ENCODE measurements around the gene GCHFR. TPM values are rescaled to one million over a fixed set of nuclear protein-coding genes. Genes with fewer than 3 reads are reported as not detected.

GCHFR gene
- total RNA-seq (10 to 100 TPM; 19.5 to 21.5 TPM), polyA plus RNA-seq (114 TPM)

- CTCF ChIA-PET, result interaction anchor here (0.8 to 9.7 kb wide), 7 partner anchors 10 to 28 kb away, joined by 3 to 45 read pairs (median 5); no protein-coding TSS in a partner anchor
- Mint-ChIP-seq H3K27me3 (no peaks in the 10 kb centered on the region), H3K27ac (peak within 1 kb of the TSS; percentile 80 to 98 (median 96)), H3K4me1 (peaks cover 21 to 43% (median 28%) of the 10 kb centered on the region in 3 donors), H3K36me3 (peaks cover 0 to 22% (median 0%) of the 10 kb centered on the region in 3 donors), H3K4me3 (peak within 1 kb of the TSS; percentile 86 to 95 (median 90)), H3K9me3 (no peaks in the 10 kb centered on the region)
- H3K9me3 ChIP-seq (ENCODE audit: low read length), result no peaks in the 10 kb centered on the region
- peak; percentile 61 to 80 (median 66) for DNase-seq
- H3K4me1 ChIP-seq (ENCODE audit: insufficient read depth, low read length), result peaks cover 31% of the 10 kb centered on the region
- H3K36me3 ChIP-seq (ENCODE audit: insufficient read depth, low read length), result no peaks in the 10 kb centered on the region
- H3K27me3 ChIP-seq (ENCODE audit: insufficient read depth, low read length, poor library complexity, severe bottlenecking), result no peaks in the 10 kb centered on the region
- POLR2A ChIA-PET, result interaction anchor here (0.8 to 2.0 kb wide), 4 partner anchors 20 to 69 kb away, joined by 3 to 9 read pairs (median 4); partner anchors contain the start of gene RAD51
- peak within 1 kb of the TSS; percentile 66 for H3K27ac ChIP-seq (ENCODE audit: low read depth, low read length)
- H3K4me3 ChIP-seq (ENCODE audit: low read length), result peak within 1 kb of the TSS; percentile 74
Observed at GRCh38 chr15:40763801-40764628, at the start of gene GCHFR. TSS of gene GCHFR (plus strand) at chr15:40764068. CDS start at chr15:40764181, 113 bp downstream.

DNA sequence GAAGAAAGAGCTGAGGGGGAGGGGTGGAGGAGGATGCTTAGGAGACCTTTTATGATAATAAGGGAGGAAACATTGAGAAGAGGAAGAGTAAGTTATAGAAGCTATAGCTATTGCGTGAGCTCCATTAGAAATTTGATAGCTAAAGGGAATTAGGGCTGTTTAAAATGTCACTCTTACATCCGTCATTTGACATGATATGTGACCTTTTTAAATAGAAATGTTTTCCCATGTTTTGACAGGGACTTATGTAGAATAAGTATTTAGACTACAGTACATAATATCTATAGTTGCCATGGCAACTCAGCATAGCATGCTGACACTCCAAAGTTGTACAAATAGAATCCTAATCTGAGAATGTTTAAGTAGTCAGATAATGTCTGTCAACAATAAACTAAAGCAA, 49.7 kb upstream of the GCHFR start:
- no peaks in the 10 kb centered on the region for H3K27me3 ChIP-seq (ENCODE audit: insufficient read depth, low read length, poor library complexity, severe bottlenecking)
- H3K4me3 ChIP-seq (ENCODE audit: low read length), result no peak overlapping the region
- DNase-seq, result no peak
- no peaks in the 10 kb centered on the region for H3K9me3 ChIP-seq (ENCODE audit: low read length)
- H3K36me3 ChIP-seq (ENCODE audit: insufficient read depth, low read length), result no peaks in the 10 kb centered on the region
- POLR2A ChIA-PET, result no interaction called here
- H3K4me1 ChIP-seq (ENCODE audit: insufficient read depth, low read length), result no peaks in the 10 kb centered on the region
- H3K4me1 Mint-ChIP-seq, result no peaks in the 10 kb centered on the region
- H3K27ac ChIP-seq (ENCODE audit: low read depth, low read length), result no peak overlapping the region
- CTCF ChIA-PET, result interaction anchor here (1.8 kb wide), 1 partner anchor 17 kb away, joined by 3 read pairs; no protein-coding TSS in a partner anchor
- H3K9me3 Mint-ChIP-seq, result no peaks in the 10 kb centered on the region
- H3K27ac Mint-ChIP-seq, result no peak overlapping the region
- H3K27me3 Mint-ChIP-seq, result no peaks in the 10 kb centered on the region
- no peak overlapping the region for H3K4me3 Mint-ChIP-seq
- H3K36me3 Mint-ChIP-seq, result peaks cover 0 to 4% (median 0%) of the 10 kb centered on the region in 3 donors

GRCh38 chr15:40716165-40716564, 47.7 kb upstream of the GCHFR start:
- no peak for DNase-seq
- Histone ChIP-seq H3K9me3 (ENCODE audit: low read length) (no peaks in the 10 kb centered on the region), H3K27ac (ENCODE audit: low read depth, low read length) (no peak overlapping the region), H3K4me1 (ENCODE audit: insufficient read depth, low read length) (no peaks in the 10 kb centered on the region), H3K27me3 (ENCODE audit: insufficient read depth, low read length, poor library complexity, severe bottlenecking) (no peaks in the 10 kb centered on the region), H3K36me3 (ENCODE audit: insufficient read depth, low read length) (no peaks in the 10 kb centered on the region), H3K4me3 (ENCODE audit: low read length) (no peak overlapping the region)
- Mint-ChIP-seq H3K4me1 (no peaks in the 10 kb centered on the region), H3K4me3 (no peak overlapping the region), H3K27me3 (no peaks in the 10 kb centered on the region), H3K9me3 (no peaks in the 10 kb centered on the region), H3K36me3 (no peaks in the 10 kb centered on the region), H3K27ac (peak overlapping the region in 1 of 8 donors; percentile 38)
- ChIA-PET CTCF (no interaction called here), POLR2A (no interaction called here)

DNA sequence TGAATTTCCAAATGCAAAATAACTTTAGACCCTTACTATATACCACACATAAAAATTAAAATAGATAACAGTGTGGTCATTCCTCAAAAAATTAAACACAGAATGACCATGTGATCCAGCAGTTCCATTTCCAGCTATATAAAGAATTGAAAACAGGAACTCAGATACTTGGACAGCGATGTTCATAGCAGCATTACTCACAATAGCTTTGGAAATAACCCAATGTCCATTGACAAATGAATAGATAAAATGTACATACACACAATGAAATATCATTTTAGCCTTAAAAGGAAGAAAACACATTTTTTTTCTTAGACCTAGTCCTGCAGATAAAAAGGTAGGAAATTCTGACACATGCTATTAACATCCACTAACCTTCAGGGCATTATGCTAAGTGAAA, 42.2 kb upstream of the GCHFR start:
- Histone ChIP-seq H3K4me1 (ENCODE audit: insufficient read depth, low read length) (no peaks in the 10 kb centered on the region), H3K27me3 (ENCODE audit: insufficient read depth, low read length, poor library complexity, severe bottlenecking) (no peaks in the 10 kb centered on the region), H3K4me3 (ENCODE audit: low read length) (no peak overlapping the region), H3K9me3 (ENCODE audit: low read length) (no peaks in the 10 kb centered on the region), H3K27ac (ENCODE audit: low read depth, low read length) (no peak overlapping the region), H3K36me3 (ENCODE audit: insufficient read depth, low read length) (no peaks in the 10 kb centered on the region)
- Mint-ChIP-seq H3K9me3 (no peaks in the 10 kb centered on the region), H3K27me3 (no peaks in the 10 kb centered on the region), H3K4me3 (no peak overlapping the region), H3K27ac (no peak overlapping the region), H3K4me1 (peaks cover 0 to 5% (median 0%) of the 10 kb centered on the region in 3 donors), H3K36me3 (no peaks in the 10 kb centered on the region)
- no peak for DNase-seq
- ChIA-PET CTCF (no interaction called here), POLR2A (no interaction called here)

DNA sequence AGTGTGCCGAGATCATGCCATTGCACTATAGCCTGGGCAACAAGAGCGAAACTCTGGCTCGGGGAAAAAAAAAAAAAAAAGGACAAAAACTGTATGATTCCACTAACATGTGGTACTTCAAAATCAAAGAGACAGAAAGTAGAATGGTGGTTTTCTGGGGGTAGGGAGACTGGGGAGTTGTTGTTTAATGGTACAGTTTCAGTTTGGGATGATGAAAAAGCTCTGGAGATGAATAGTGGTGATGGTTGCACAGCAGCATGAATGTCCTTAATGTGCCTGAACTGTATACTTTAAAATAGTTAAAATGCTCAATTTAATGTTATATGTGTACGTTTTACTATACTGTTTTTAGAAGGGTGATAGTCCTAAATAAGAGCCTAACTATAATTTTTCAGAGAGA, 41.5 kb upstream of the GCHFR start:
- peak overlapping the region in 2 of 8 donors; percentile 1 to 2 for H3K27ac Mint-ChIP-seq
- peaks cover 0 to 5% (median 0%) of the 10 kb centered on the region in 3 donors for H3K4me1 Mint-ChIP-seq
- ChIA-PET CTCF (interaction anchor here (0.8 kb wide), 1 partner anchor 19 kb away, joined by 3 read pairs; no protein-coding TSS in a partner anchor), POLR2A (no interaction called here)
- no peak for DNase-seq
- no peak overlapping the region for H3K27ac ChIP-seq (ENCODE audit: low read depth, low read length)
- no peaks in the 10 kb centered on the region for H3K36me3 ChIP-seq (ENCODE audit: insufficient read depth, low read length)
- H3K9me3 Mint-ChIP-seq, result no peaks in the 10 kb centered on the region
- no peaks in the 10 kb centered on the region for H3K9me3 ChIP-seq (ENCODE audit: low read length)
- H3K4me1 ChIP-seq (ENCODE audit: insufficient read depth, low read length), result no peaks in the 10 kb centered on the region
- no peaks in the 10 kb centered on the region for H3K27me3 Mint-ChIP-seq
- no peaks in the 10 kb centered on the region for H3K36me3 Mint-ChIP-seq
- no peaks in the 10 kb centered on the region for H3K27me3 ChIP-seq (ENCODE audit: insufficient read depth, low read length, poor library complexity, severe bottlenecking)
- H3K4me3 ChIP-seq (ENCODE audit: low read length), result no peak overlapping the region
- H3K4me3 Mint-ChIP-seq, result no peak overlapping the region

- POLR2A ChIA-PET, result no interaction called here
Observed at GRCh38 chr15:40722934-40723333, 40.9 kb upstream of the GCHFR start.

DNA sequence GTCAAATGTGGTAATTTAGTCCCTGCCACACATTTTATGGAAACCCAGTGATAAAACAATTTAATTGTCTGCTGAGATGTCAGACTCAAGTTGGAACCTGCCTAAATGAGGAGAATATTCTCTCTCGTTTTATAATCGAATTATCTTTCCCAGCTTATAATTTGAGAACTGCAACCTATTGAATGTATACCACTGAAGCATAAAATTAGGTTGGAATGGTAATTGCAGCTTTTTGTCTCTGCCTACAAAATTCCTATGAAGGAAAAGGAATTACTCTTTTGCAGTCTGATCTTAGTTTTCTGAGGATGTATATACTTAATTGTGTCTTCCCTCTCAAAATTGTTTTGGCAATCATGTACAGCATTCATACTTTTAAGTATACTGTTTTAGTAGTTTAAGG, 39.9 kb upstream of the GCHFR start:
- H3K36me3 ChIP-seq (ENCODE audit: insufficient read depth, low read length), result no peaks in the 10 kb centered on the region
- no peak overlapping the region for H3K4me3 ChIP-seq (ENCODE audit: low read length)
- Mint-ChIP-seq H3K9me3 (no peaks in the 10 kb centered on the region), H3K27me3 (no peaks in the 10 kb centered on the region), H3K27ac (peak overlapping the region in 1 of 8 donors; percentile 38), H3K4me1 (peaks cover 0 to 5% (median 0%) of the 10 kb centered on the region in 3 donors), H3K4me3 (no peak overlapping the region), H3K36me3 (peaks cover 0 to 2% (median 0%) of the 10 kb centered on the region in 3 donors)
- DNase-seq, result no peak
- no peak overlapping the region for H3K27ac ChIP-seq (ENCODE audit: low read depth, low read length)
- no peaks in the 10 kb centered on the region for H3K9me3 ChIP-seq (ENCODE audit: low read length)
- H3K27me3 ChIP-seq (ENCODE audit: insufficient read depth, low read length, poor library complexity, severe bottlenecking), result no peaks in the 10 kb centered on the region
- no peaks in the 10 kb centered on the region for H3K4me1 ChIP-seq (ENCODE audit: insufficient read depth, low read length)
- CTCF ChIA-PET, result interaction anchor here (1.6 kb wide), 1 partner anchor 58 kb away, joined by 5 read pairs; no protein-coding TSS in a partner anchor
- POLR2A ChIA-PET, result no interaction called here

More at GRCh38 chr15:40722934-40723333, 40.9 kb upstream of the GCHFR start:
- H3K27me3 Mint-ChIP-seq, result no peaks in the 10 kb centered on the region
- Histone ChIP-seq H3K4me3 (ENCODE audit: low read length) (no peak overlapping the region), H3K36me3 (ENCODE audit: insufficient read depth, low read length) (no peaks in the 10 kb centered on the region), H3K27me3 (ENCODE audit: insufficient read depth, low read length, poor library complexity, severe bottlenecking) (no peaks in the 10 kb centered on the region), H3K4me1 (ENCODE audit: insufficient read depth, low read length) (no peaks in the 10 kb centered on the region), H3K9me3 (ENCODE audit: low read length) (no peaks in the 10 kb centered on the region), H3K27ac (ENCODE audit: low read depth, low read length) (no peak overlapping the region)
- H3K9me3 Mint-ChIP-seq, result no peaks in the 10 kb centered on the region
- H3K4me1 Mint-ChIP-seq, result peaks cover 0 to 5% (median 0%) of the 10 kb centered on the region in 3 donors
- no peak overlapping the region for H3K27ac Mint-ChIP-seq
- DNase-seq, result no peak
- H3K36me3 Mint-ChIP-seq, result no peaks in the 10 kb centered on the region
- CTCF ChIA-PET, result interaction anchor here (0.8 kb wide), 1 partner anchor 20 kb away, joined by 3 read pairs; no protein-coding TSS in a partner anchor
- H3K4me3 Mint-ChIP-seq, result no peak overlapping the region

GRCh38 chr15:40731034-40731433, 32.8 kb upstream of the GCHFR start:
- no peak for DNase-seq
- Mint-ChIP-seq H3K4me1 (no peaks in the 10 kb centered on the region), H3K9me3 (no peaks in the 10 kb centered on the region), H3K27me3 (no peaks in the 10 kb centered on the region), H3K27ac (peak overlapping the region in 2 of 8 donors; percentile 52 to 79), H3K4me3 (no peak overlapping the region), H3K36me3 (peaks cover 0 to 47% (median 4%) of the 10 kb centered on the region in 3 donors)
- no peaks in the 10 kb centered on the region for H3K9me3 ChIP-seq (ENCODE audit: low read length)
- H3K27me3 ChIP-seq (ENCODE audit: insufficient read depth, low read length, poor library complexity, severe bottlenecking), result no peaks in the 10 kb centered on the region
- H3K27ac ChIP-seq (ENCODE audit: low read depth, low read length), result no peak overlapping the region
- ChIA-PET CTCF (interaction anchor here (0.7 to 1.7 kb wide), 4 partner anchors 13 to 52 kb away, joined by 3 to 6 read pairs (median 3); partner anchors contain the start of gene RAD51), POLR2A (no interaction called here)
- no peak overlapping the region for H3K4me3 ChIP-seq (ENCODE audit: low read length)
- peaks cover 8% of the 10 kb centered on the region for H3K36me3 ChIP-seq (ENCODE audit: insufficient read depth, low read length)
- no peaks in the 10 kb centered on the region for H3K4me1 ChIP-seq (ENCODE audit: insufficient read depth, low read length)
